HepG2 (cell line): ENCODE measurements around the gene PTPA. TPM values are rescaled to one million over a fixed set of nuclear protein-coding genes. Genes with fewer than 3 reads are reported as not detected.
A peak's percentile ranks its signal among the peaks of the same experiment; 100 is the strongest.

ENCODE experiments used
- DMTF1 ChIP-seq: sonication (generic); formaldehyde crosslinking; IDR thresholded peaks from 2 replicates; pipeline ENCODE4 v1.4.0; 2020; ENCODE audit warnings: mild to moderate bottlenecking, missing genetic modification reagents
- ELF4 ChIP-seq: sonication (generic); formaldehyde crosslinking; IDR thresholded peaks from 2 replicates; pipeline ENCODE4 v1.5.0; 2020; ENCODE audit warnings: missing genetic modification reagents, mild to moderate bottlenecking, moderate library complexity, borderline replicate concordance
- FOXC1 ChIP-seq: sonication (generic); formaldehyde crosslinking; IDR thresholded peaks from 2 replicates; pipeline ENCODE4 v1.8.0; 2022; ENCODE audit warnings: mild to moderate bottlenecking, missing genetic modification reagents, borderline replicate concordance
- HNF1B ChIP-seq: sonication (generic); formaldehyde crosslinking; IDR thresholded peaks from 2 replicates; pipeline ENCODE4 v1.5.1; 2020; ENCODE audit warnings: mild to moderate bottlenecking, moderate library complexity, missing genetic modification reagents
- MBD4 ChIP-seq: IDR thresholded peaks from 2 replicates; pipeline ENCODE4 v1.6.1; 2012; ENCODE audit warnings: low read length, inconsistent platforms, borderline replicate concordance
- NONO ChIP-seq, 2 experiments: fragments of 450-650 bp in 1 of 2; sonication (generic) in 1 of 2; formaldehyde crosslinking in 1 of 2; IDR thresholded peaks in 1 of 2; conservative IDR thresholded peaks in 1 of 2; 2 replicates each; pipeline versions ENCODE4 v1.6.1 to v1.8.0; 2017 to 2022; ENCODE audit warnings: mild to moderate bottlenecking in 1 of 2, missing genetic modification reagents in 1 of 2, moderate library complexity in 1 of 2
- PAX8 ChIP-seq: sonication (generic); formaldehyde crosslinking; IDR thresholded peaks from 2 replicates; pipeline ENCODE4 v1.8.0; 2022; ENCODE audit warnings: mild to moderate bottlenecking, missing genetic modification reagents, borderline replicate concordance
- RXRA ChIP-seq: sonication (generic); formaldehyde crosslinking; IDR thresholded peaks from 2 replicates; pipeline ENCODE4 v1.5.1; 2020; ENCODE audit warnings: missing genetic modification reagents
- TBX3 ChIP-seq: fragments of 450-650 bp; IDR thresholded peaks from 2 replicates; pipeline ENCODE4 v1.6.1; 2017; ENCODE audit warnings: antibody characterized with exemption, mild to moderate bottlenecking, inconsistent platforms, borderline replicate concordance
- TFAP4 ChIP-seq: sonication (generic); IDR thresholded peaks from 2 replicates; pipeline ENCODE4 v1.6.1; 2016; ENCODE audit warnings: low read depth, borderline replicate concordance
- ZNF18 ChIP-seq: sonication (generic); formaldehyde crosslinking; IDR thresholded peaks from 2 replicates; pipeline ENCODE4 v1.8.0; 2022; ENCODE audit warnings: mild to moderate bottlenecking, missing genetic modification reagents; ENCODE audit not compliant: insufficient replicate concordance
- ZNF230 ChIP-seq: sonication (generic); formaldehyde crosslinking; IDR thresholded peaks from 2 replicates; pipeline ENCODE4 v1.4.0; 2020; ENCODE audit warnings: mild to moderate bottlenecking, missing genetic modification reagents
- ZNF30 ChIP-seq: sonication (generic); formaldehyde crosslinking; IDR thresholded peaks from 2 replicates; pipeline ENCODE4 v1.5.0; 2020; ENCODE audit warnings: mild to moderate bottlenecking, missing genetic modification reagents
- ZNF609 ChIP-seq: sonication (generic); formaldehyde crosslinking; IDR thresholded peaks from 2 replicates; pipeline ENCODE4 v1.4.0; 2020; ENCODE audit warnings: mild to moderate bottlenecking, missing genetic modification reagents, borderline replicate concordance
- ZNF724P ChIP-seq: sonication (generic); formaldehyde crosslinking; IDR thresholded peaks from 2 replicates; pipeline ENCODE4 v1.8.0; 2022; ENCODE audit warnings: missing genetic modification reagents, borderline replicate concordance
- ZSCAN21 ChIP-seq: sonication (generic); formaldehyde crosslinking; IDR thresholded peaks from 2 replicates; pipeline ENCODE4 v1.8.0; 2022; ENCODE audit warnings: mild to moderate bottlenecking, missing genetic modification reagents, moderate library complexity, borderline replicate concordance
- polyA plus RNA-seq, 8 experiments: library from polyadenylated mRNA; depleted of rRNA in 3 of 8; stranded (reverse) in 7 of 8; unstranded in 1 of 8; fragments of >200 nt; fragmentation: Illumina TruSeq in 4 of 8; extraction: Trizol in 4 of 8; gene quantifications; 2 replicates each; pipeline versions ENCODE4 v1.2.1 to v1.2.3, GENCODE V29; 2011 to 2016; ENCODE audit warnings: low read depth in 4 of 8, missing spikeins in 1 of 8, mixed read lengths in 1 of 8; ENCODE audit not compliant: insufficient read depth in 1 of 8
- total RNA-seq, 5 experiments: library from RNA; depleted of rRNA; stranded (reverse); fragments of >200 nt; fragmentation: Illumina TruSeq; extraction: Trizol; gene quantifications; 2 replicates each; pipeline ENCODE4 v1.2.3, GENCODE V29; 2016; ENCODE audit warnings: low read depth in 1 of 5

Gene PTPA
- total and polyA plus RNA-seq, 2 of the 13 experiments (the other 11 are each of a cell fraction or from before 2014, with no cell fraction given): 79.3 to 105 TPM

GRCh38 chr9:129174102-129174723 is 63.0 kb downstream of the PTPA start (continued):
- no peak for TF ChIP-seq DMTF1
- TF ChIP-seq FOXC1: no peak
- no peak for TF ChIP-seq ZNF30 (CRISPR knock-in tag)
- no peak for TF ChIP-seq PAX8 (CRISPR knock-in tag)
- 0 out of 2 replicates have a peak, but pooled peaks have one; percentile 12 for TF ChIP-seq RXRA
- peak; percentile 61; the same call in 1 of the 2 replicates for TF ChIP-seq ZSCAN21 (CRISPR knock-in tag)
- TF ChIP-seq NONO (IDR thresholded peaks at IDR 0.05): no peak
- peak; percentile 54 for TF ChIP-seq NONO (CRISPR knock-in tag; conservative IDR thresholded peaks at IDR 0.05)
- no peak for TF ChIP-seq MBD4
- TF ChIP-seq ZNF609 (CRISPR knock-in tag): no peak
- TF ChIP-seq HNF1B (CRISPR knock-in tag): peak; percentile 11; the same call in 1 of the 2 replicates
- TF ChIP-seq TFAP4: no peak
- no peak for TF ChIP-seq TBX3
- TF ChIP-seq ZNF724P (CRISPR knock-in tag): peak; percentile 43; the same call in 1 of the 2 replicates
- no peak for TF ChIP-seq ELF4 (CRISPR knock-in tag)
- TF ChIP-seq ZNF18: peak; percentile 47
- no peak for TF ChIP-seq ZNF230 (CRISPR knock-in tag)
